Stimulated activated CD4-positive, alpha-beta T cell treated with anti-CD3 and anti-CD28 coated beads, TNF-alpha, amount 100 ng/mL, for 4 hours (primary cell): ENCODE measurements around the gene CNTNAP2.

Experiments
- DNase-seq, 3 experiments: peaks; one replicate each; pipeline ENCODE4 v3.0.0-alpha.2; 2020; ENCODE audit warnings: low read depth in 3 of 3

CNTNAP2 gene

GRCh38 chr7:146116521-146117222 lies at the start of gene CNTNAP2:
Gene CNTNAP2, plus strand, starts transcription at chr7:146116801. Its CDS starts 76 bp downstream, at chr7:146116877.
- no peak for DNase-seq

GRCh38 chr7:146067880-146068279 lies 48.7 kb upstream of the CNTNAP2 start:
- DNase-seq = no peak

GRCh38 chr7:146074195-146074765 lies 42.3 kb upstream of the CNTNAP2 start:
- DNase-seq = no peak

- no peak for DNase-seq
These were observed 40.3 kb upstream of the CNTNAP2 start for GRCh38 chr7:146076344-146076743.

GRCh38 chr7:146084086-146084485 lies 32.5 kb upstream of the CNTNAP2 start:
- DNase-seq = no peak

- no peak for DNase-seq
These were observed 26.5 kb upstream of the CNTNAP2 start for GRCh38 chr7:146090023-146090645.

GRCh38 chr7:146094356-146094755 lies 22.2 kb upstream of the CNTNAP2 start:
- DNase-seq = no peak

GRCh38 chr7:146096994-146097393 lies 19.6 kb upstream of the CNTNAP2 start:
- DNase-seq = no peak

GRCh38 chr7:146106319-146106718 lies 10.3 kb upstream of the CNTNAP2 start:
- DNase-seq = no peak

- DNase-seq = no peak
These were observed 3.8 kb upstream of the CNTNAP2 start for GRCh38 chr7:146112755-146113154.

GRCh38 chr7:146115548-146115850 lies 1.1 kb upstream of the CNTNAP2 start:
- no peak for DNase-seq

- no peak for DNase-seq
These were observed 615 bp upstream of the CNTNAP2 start for GRCh38 chr7:146115851-146116520.

- DNase-seq = no peak
These were observed 975 bp downstream of the CNTNAP2 start for GRCh38 chr7:146117576-146117975.

- no peak for DNase-seq
These were observed 2.4 kb downstream of the CNTNAP2 start for GRCh38 chr7:146119002-146119401.

GRCh38 chr7:146123715-146124114 lies 7.1 kb downstream of the CNTNAP2 start:
- DNase-seq = no peak

- DNase-seq = no peak
These were observed 10.3 kb downstream of the CNTNAP2 start for GRCh38 chr7:146126767-146127509.

- DNase-seq = no peak
These were observed 12.7 kb downstream of the CNTNAP2 start for GRCh38 chr7:146129296-146129695.

- DNase-seq = no peak
These were observed 13.4 kb downstream of the CNTNAP2 start for GRCh38 chr7:146129997-146130396.

- DNase-seq = no peak
These were observed 15.1 kb downstream of the CNTNAP2 start for GRCh38 chr7:146131701-146132100.

GRCh38 chr7:146136357-146136875 lies 19.8 kb downstream of the CNTNAP2 start:
- DNase-seq = no peak

- DNase-seq = no peak
These were observed 22.3 kb downstream of the CNTNAP2 start for GRCh38 chr7:146138926-146139325.
